HL-60/S4 (cell line): Measurements from ENCODE around the gene CCDC14.
"Not testable (repeated sequence)": the region's sequence is repeated elsewhere in the genome, so short reads cannot be mapped to it uniquely, and the experiment has no call there.

Source experiments
- in situ Hi-C: fragments of 300-500 bp; cut with MboI; formaldehyde crosslinking; loops from 2 replicates; pipeline ENCODE4 v1.14.3; 2022; ENCODE audit warnings: low sequenced_read_pairs

The CCDC14 gene

DNA sequence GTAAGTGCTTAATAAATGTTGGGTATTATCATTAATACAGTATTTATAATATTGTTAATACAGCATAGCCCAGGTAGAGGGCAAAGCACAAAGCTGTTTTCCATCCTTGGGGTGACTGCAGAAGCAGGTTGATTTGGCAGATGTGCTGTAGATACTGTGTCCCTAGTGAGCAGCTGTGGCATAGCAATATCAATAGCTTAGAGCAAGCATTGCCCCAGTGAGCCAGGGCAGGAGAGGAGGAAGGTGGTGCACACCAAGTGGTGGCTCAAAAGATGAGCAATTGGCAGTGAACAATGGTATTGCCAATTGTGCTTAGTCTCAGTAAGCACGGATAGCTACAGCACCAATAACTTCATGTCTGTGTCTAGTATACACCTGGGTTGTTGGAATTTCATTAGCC is 5.8 kb upstream of the CCDC14 start:
- in situ Hi-C loops: not testable (repeated sequence)

DNA sequence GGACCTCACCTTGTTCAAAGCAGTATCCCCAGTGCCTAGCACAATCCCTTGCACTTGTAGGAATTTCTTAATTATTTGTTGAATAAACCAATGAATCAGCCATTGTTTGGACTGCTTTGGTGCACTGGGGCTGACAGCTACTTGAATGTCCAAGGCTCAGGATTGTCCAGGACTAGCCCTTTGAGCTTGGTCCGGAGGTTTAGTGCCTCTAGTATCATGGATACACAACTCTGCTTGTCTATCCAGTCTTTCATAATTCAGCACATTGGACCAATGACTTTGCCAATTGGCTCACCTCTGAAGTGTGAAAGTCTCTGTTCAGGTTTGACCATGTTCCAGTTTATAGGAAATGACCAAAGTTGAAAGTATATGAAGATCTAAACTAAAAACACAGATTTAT is 3.8 kb upstream of the CCDC14 start:
- in situ Hi-C loops: not testable (repeated sequence)

DNA sequence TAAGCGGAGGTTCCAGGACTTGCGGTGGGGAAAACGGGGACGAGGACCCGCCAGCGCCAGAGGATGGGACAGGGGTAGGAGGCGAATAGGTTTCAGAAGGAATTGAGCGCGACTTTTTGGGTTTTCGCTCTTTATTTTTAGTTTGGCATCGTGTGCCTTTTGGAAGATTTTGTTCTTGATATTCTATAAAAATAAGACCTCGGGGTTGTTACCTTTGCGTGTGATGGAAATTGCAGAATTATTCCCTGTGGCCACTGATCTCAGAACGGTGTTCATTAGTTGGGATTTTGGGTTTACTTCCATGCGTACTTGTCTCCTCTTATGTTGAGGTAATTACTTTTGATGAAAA is 453 bp upstream of the CCDC14 start:
- in situ Hi-C loops: no loop called here

DNA sequence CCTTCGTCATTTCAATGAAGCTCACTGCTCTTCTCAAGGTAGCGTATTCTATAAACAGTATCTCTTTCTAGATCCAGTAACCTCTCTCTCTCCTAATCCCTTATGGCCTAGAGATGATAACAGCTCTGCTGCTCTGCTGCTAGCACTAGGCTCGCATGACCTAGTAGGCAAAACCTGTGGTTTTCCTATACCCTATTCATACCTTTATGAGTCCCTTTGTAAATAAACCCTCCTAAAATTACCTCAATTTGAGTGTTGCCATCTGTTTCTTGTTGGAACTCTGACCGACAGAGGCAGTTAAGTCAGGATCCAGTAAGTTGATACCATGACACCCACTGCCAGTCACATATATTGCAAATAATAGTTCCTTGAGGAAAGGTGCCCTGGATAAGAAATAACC is 7.3 kb downstream of the CCDC14 start:
- in situ Hi-C loops: no loop called here

DNA sequence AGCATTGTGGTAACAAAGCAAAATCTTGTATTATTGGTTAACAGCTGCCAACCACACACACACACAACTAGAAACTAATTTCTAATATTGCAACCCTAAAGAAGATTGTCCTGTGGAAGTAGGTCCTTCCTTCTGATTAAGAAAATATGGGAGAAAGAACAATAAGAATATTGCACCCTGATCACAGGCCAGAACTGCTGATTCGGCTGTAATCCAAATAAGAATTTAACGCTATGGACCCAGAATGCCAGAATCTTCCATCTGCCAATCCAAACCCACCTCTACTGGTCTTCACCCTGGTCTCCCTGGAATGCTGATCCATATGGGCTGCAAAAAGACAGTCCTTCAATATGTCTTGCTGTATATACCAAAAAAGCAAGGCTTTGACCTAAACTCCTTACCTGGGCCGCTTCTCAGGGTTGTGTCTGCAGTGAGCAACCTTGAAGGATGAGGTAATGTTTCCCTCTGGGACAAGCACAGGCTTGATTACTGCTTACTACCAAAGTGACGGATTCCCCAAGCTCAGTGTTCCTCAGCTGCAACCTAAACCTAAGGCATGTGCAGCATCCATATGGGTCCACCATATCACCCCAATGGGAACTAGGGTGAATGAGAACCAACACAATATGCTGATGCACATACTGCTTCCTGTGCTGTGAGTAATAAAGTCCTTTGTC is 8.0 kb downstream of the CCDC14 start:
- in situ Hi-C loops: no loop called here

DNA sequence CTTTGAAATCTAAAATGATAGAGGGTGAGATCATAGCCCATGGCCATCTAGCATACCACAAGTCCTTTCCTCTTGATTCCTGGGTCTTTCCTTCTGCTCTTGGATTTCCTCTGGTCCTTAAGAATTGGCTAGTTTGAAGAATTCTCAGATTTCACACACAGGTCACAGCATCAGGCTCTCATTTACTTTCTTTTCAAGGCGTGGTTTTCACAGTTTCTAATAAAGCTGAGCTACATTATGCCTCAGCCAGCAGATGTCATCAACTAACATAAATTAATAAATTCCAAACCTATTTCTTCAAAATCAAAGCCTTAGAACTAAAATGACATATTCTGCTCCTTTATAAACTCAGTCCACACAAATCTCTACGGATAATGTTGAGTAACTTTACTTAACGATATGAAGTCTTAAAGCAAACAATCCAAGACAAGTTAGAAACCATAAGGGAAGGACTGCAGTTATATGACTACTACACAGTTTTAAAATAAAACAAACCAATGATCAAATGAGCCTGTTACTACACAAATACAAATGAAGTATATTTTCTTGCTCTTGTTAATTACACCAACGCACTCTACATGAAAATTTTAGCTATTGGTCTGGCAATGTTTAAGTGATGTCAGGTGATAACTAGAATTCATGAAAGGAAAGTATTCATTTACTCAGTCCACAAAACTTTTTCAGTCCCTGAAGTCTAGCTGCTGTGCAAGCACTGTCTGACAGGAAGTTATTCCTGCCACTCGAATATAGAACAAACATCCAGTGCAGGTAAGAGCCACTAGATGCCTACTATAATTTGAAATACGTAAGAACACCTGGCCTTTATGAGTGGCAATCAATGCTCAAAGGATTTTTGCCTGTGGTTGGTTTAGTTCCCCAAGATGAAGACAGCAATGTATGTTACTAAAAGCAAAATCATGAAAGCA is 9.2 kb downstream of the CCDC14 start:
- in situ Hi-C loops: no loop called here

DNA sequence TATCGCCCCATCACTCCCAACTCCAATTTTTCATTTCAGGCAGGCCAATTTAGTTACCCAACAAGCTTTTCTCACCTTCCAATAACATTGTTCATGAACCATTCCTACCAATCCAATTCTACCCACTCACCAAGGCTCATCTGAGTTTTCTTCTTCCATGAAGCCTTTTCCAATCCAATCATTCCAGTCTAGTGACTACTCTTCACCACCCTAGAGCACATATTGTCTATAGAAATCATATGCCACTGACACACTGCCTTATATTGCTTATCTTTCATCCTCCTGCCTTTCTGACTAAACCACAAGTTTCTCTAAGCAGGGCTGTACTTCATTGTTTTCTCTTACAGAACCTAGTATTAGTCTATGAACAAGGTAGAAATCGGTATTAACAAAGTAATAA is 11.4 kb downstream of the CCDC14 start:
- in situ Hi-C loops: no loop called here

DNA sequence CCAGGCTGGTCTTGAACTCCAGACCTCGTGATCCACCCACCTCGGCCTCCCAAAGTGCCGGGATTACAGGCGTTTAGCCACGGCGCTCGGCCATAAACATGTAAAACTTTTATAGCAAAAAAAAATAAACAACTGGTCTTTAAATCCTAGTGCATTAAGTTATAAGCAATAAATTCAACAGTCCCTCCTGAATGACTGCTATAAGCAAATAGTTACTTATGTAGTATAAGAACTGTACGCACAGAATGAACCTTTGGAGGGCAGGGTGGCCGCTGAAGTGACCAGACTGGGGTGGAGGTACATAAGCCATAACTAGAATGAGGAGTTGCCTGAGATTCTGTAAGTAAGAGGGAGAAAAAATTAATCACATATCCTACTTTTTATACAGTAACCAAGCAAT is 12.6 kb downstream of the CCDC14 start:
- in situ Hi-C loops: no loop called here

DNA sequence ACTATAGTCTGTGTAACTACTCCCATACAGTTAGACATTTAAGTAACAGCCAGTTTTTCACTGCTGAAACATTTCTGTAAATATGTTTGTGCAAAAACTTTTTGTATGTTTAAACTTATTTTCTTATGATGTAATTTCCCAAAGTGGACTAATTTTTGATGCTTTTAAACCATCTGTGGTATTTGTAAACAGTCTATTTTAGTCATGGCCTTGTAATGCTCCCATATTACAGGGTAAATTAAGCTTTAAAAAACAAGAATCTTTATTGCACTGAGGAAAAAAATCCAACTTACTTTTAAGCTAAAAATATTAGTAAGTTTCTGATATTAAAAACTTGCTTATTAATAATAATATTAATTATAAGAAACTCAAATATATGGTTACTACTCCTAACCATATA is 13.5 kb downstream of the CCDC14 start:
- in situ Hi-C loops: no loop called here

DNA sequence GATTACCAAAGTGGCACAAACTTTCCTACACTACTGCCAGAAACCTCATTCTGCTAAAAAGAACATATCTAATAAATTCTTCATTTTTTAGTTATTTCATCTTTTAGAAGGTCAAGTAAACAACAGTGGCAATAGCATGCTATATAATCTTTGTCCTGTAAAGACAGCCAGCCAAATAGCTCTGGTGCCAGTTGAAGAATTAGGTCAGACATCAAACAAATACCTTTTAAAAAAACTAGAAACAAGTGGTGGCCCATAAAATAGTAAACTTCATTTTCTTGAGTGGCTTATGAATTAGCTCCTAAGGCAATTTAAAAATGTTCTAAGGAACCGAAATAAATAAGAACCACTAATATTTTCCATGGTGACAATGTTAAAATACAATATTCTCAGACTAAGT is 19.5 kb downstream of the CCDC14 start:
- in situ Hi-C loops: no loop called here

DNA sequence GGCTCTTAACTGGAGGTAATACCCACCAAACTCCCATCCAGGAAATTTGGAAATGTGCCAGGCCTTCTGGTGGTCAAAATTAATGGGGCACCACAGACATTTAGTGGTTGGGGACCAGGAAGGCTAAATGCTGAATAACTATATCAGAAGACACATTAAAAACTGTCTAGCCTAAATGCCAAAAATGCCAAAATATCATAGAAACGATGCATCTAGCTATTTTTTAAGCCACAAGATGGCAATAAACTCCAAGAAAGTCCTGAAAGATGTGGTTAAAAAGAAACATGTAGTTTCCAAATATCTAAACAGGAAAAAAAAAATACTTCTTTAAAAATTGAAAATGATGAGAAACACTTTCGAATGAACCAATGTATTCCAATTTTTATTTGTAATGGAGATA is 19.9 kb downstream of the CCDC14 start:
- in situ Hi-C loops: no loop called here

DNA sequence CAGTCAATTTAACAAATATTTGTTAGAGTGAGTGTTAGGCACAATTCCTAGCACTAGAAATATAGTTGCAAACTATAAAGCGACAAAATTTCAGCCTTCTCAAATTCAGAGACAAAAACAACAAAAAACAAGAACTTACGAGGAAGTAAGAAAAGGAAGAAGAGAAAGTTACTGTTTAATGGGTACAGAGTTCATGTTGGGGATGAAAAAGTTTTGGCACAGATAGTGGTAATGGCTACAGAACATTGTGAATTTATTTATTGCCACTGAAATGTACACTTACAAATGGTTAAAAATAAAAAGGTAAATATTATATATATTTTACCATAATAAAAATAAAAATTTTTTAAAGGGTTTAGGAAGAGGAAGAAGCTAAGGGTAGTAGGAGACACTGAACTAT is 21.3 kb downstream of the CCDC14 start:
- in situ Hi-C loops: no loop called here

DNA sequence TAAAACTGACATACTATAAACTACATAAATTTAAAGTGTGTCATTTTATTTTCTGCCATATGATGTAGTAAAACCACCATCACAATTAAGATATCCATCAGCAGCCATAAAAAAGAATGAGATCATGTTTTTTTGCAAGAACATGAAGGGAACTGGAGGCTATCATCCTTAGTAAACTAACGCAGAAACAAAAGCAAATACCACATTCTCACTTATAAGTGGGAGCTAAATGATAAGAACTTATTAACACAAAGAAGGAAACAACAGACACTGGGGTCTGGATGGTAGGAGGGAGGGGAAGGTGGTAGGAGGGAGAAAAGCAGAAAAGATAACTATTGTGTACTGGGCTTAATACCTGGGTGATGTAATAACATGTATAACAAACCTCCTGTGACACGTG is 24.6 kb downstream of the CCDC14 start:
- in situ Hi-C loops: no loop called here

DNA sequence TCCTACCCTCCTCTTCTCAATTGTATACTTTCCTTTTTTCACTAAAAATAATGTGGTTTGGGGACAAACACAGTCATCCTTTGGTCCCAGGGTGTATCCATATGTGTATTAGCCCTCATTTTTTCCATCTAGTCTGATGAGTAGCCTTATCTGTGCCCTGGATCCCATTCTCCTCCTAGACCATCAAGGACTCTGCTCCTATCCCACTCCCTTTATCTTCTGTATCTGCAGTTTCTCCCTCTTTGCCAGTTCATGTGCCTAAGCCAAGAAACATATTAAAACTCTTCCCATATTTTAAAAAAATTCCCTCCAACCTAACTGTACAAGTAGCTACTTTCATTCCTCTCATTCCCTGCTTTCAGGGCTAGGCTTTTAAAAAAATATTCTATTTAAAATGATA is 25.2 kb downstream of the CCDC14 start:
- in situ Hi-C loops: no loop called here

DNA sequence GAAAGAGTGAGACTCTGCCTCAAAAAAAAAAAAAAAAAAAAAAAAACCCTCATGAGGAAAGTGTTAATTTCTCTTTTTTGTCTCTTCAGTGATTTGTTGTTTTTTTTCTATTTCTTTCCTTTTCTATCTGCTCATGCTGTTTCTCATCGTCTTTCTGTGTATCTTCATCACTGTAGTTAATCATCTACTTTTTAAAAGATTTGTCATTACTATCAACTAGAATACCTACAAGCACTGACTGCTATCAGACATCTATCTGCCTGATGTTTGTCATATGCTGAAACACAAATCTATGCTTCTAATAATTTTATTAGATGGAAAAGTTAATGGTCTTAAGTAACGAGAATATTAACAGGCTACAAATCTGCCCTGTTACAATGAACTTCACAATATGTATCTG is 26.8 kb downstream of the CCDC14 start:
- in situ Hi-C loops: no loop called here

DNA sequence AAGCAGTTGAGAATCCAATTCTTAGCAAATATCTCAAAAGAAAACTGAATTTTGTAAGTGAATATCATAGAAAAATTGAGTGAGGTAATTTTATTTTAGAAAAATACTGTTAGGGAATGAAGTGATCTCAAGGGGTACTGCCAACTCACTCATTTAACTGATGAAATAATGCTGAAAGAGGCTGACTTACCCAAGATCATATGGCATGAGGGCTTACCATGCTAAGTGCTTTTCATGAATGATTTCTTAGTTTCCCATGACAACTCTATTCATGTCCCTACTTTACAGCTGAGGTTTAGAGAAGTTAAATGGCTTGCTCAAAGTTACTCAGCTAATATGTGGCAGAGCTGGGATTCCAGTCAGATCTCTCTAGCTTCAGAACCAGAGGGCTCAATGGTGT is 30.6 kb downstream of the CCDC14 start:
- in situ Hi-C loops: no loop called here

DNA sequence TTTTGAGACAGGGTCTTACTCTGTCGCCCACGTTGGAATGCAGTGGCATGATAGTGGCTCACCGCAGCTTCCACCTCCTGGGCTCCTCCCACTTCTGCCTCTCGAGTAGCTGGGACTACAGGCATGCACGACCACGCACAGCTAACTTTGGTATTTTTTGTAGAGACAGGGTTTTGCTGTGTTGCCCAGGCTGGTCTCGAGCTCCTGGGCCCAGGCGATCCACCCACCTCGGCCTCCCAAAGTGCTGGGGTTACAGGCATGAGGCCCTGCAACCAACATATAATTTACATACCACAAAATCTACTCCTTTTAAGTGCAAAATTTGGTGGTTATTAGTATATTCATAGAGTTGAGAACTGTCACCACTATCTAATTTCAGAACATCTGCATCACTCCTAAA is 31.7 kb downstream of the CCDC14 start:
- in situ Hi-C loops: no loop called here

DNA sequence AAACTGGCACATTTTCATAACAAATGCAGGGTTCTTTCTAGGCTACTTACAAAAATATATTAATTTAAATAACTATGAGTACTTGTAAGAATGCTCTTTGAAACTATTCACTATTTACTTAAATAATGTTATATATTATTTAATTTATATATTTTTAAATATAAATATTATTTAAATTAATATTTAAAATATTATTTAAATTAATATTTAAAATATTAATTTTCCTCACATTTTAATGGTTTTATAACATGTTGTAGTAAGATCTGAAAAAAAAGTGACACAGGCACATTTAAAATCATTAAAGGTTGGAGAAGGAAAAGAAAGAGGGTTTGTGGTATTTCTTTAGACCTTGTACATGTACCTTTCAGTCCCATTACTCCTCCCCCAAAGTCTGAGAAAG is 34.6 kb downstream of the CCDC14 start:
- in situ Hi-C loops: no loop called here

DNA sequence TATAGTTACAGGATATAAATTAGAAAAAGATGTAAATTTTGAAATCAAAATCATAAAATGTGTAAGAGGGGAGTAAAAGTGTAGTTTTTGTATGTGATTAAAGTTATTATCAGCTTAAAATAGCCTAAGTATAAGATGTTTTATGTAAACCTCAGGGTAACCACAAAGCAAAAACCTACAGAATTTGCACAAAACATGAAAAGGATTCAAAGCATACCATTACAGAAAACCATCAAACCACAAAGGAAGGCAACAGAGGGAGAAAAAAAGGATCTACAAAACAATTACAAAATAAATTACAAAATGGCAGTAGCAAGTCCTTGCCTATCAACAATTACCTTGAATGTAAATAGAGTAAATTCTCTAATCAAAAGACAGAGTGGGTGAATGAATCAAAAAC is 40.2 kb downstream of the CCDC14 start:
- in situ Hi-C loops: no loop called here

DNA sequence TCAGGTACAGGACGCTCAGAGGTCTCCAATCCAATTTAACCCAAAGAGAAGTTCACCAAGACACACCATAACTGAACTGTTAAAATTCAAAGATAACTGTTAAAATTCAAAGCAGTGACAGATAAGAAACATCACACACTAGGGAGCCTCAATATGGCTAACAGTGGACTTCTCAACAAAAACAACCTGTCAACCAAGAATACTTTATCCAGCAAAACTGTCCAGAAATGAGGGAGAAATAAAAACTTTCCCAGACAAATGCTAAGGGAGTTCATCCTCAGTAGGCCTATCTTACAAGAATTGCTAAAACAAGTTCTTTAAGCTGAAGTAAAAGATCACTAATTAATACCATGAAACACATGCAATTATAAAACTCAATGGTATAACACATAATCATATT is 40.6 kb downstream of the CCDC14 start:
- in situ Hi-C loops: no loop called here

DNA sequence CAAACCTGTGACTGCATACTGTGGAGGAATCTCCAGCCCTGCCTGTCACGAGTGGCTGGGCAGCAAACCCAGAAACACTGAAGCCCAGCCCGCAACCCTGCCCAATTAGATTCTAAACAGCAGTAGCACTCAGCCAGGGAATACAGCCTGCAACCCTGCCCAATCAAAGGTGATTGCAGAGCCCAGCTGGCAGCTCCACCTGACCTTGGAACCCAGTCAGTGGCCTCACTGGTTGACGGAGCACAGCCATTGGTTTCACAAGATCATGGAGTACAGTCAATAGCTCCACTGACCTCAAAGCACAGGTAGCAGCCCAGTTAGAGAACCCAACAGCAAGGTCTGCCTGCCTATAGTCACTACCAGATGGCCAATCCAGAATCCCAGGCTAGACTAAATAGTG is 41.7 kb downstream of the CCDC14 start:
- in situ Hi-C loops: no loop called here

DNA sequence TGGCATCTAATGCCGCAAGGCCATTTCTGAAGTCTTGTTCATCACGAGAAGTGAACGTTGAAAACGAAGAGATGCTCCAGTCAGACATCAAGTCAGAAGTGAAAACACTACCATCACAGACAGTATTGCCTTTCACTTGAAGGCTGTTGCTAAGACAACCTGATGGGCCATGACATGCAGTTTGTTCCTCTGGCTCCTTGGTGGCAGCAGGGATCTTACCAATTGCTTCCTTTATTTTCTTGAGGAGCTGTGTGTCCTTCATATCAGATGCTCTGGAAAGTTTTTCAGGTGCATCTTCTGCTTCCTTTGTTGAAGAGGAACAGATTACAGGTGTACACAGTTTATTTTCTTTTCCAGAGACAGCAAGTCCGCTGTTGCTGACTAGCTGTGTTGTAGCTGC is 46.2 kb downstream of the CCDC14 start:
- in situ Hi-C loops: no loop called here

DNA sequence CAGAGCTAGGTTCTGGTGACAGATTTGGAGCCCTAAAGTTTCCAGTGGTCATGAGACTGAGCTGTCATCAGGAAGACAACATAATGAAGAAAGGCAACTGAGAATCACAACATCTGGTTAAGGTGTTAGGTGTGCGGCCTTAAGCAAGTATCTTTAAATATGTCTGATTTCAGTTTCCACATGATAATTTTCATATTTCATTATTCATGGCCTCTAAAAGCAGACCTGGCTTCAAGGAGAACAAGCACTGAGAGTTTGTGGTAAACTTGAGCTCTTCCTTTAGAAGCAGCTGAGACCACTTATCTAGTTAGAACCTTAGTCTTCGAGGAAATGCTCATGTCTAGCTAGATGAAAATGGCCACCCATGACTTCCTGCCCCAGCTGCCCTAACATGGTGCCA is 51.2 kb downstream of the CCDC14 start:
- in situ Hi-C loops: no loop called here
